ENCODE results near the gene DUSP1.

GRCh38 chr5:172805736-172806255 is 34.8 kb upstream of the DUSP1 start:
- TF ChIP-seq CTCF (conservative IDR thresholded peaks at IDR 0.05; ENCODE audit: low read length) (no peak), EZH2phosphoT487 (IDR thresholded peaks at IDR 0.05; ENCODE audit: borderline replicate concordance, low read depth, low read length) (no peak)
